Body of pancreas (tissue), 4 donors: ENCODE data around the gene METTL2B. TPM values are rescaled to one million over a fixed set of nuclear protein-coding genes. Genes with fewer than 3 reads are reported as not detected.
A peak's percentile ranks its signal among the peaks of the same experiment; 100 is the strongest.
"Not testable (repeated sequence)": the region's sequence is repeated elsewhere in the genome, so short reads cannot be mapped to it uniquely, and the experiment has no call there.

Source experiments
- ATAC-seq: fragments of 150-250 bp; one replicate; pipeline ENCODE4 v1.9.1; 2016
- DNase-seq, 4 donors: peaks; one replicate each; pipeline ENCODE4 v3.0.0-alpha.2; 2019
- H3K27ac ChIP-seq, 4 donors: fragments of 200-600 bp; sonication (generic); 1 replicate in 3 of 4; 2 replicates in 1 of 4; pipeline versions ENCODE4 v1.5.1 to v1.6.1; 2016 to 2019; ENCODE audit warnings: mild to moderate bottlenecking in 1 of 4, mixed read lengths in 1 of 4, moderate library complexity in 1 of 4
- H3K27me3 ChIP-seq, 2 donors: fragments of 200-600 bp; sonication (generic); one replicate each; pipeline ENCODE4 v1.6.0; 2016; ENCODE audit warnings: mild to moderate bottlenecking in 1 of 2
- H3K36me3 ChIP-seq, 2 donors: fragments of 200-600 bp; sonication (generic); replicated peaks in 1 of 2; 2 replicates each; pipeline ENCODE4 v1.5.1; 2016; ENCODE audit warnings: low read depth in 2 of 2; ENCODE audit not compliant: insufficient read depth in 1 of 2
- H3K4me1 ChIP-seq: fragments of 200-600 bp; sonication (generic); one replicate; pipeline ENCODE4 v1.6.0; 2016
- H3K4me3 ChIP-seq, 2 donors: fragments of 200-600 bp; sonication (generic); 1 replicate in 1 of 2; 2 replicates in 1 of 2; pipeline ENCODE4 v1.5.1; 2016 to 2019
- H3K9me3 ChIP-seq, 3 donors: fragments of 200-600 bp; sonication (generic); 1 replicate in 2 of 3; 2 replicates in 1 of 3; pipeline ENCODE4 v1.5.1; 2016
- POLR2A ChIP-seq, 3 donors: fragments of 450-650 bp; IDR thresholded peaks; one replicate each; pipeline ENCODE4 v1.6.1; 2016; ENCODE audit warnings: antibody characterized with exemption in 3 of 3, mild to moderate bottlenecking in 2 of 3
- WGBS, 2 donors: methylation state at CpG; one replicate each; pipeline ENCODE4 v1.1.5; 2017; 5-methylcytosine and 5-hydroxymethylcytosine counted together
- intact Hi-C: fragments of 100-400 bp; cut with DNase I; formaldehyde crosslinking; loops from one replicate; pipeline ENCODE4 v1.15.1; 2023
- total RNA-seq, 2 donors: library from RNA; depleted of rRNA; stranded (reverse); fragments of >200 nt; gene quantifications; one replicate each; pipeline ENCODE4 v1.1.0, GENCODE V29; 2016
- TF ChIP-seq, protein P1 (sequence below), 7 experiments: fragments of 450-650 bp in 4 of 7; fragments of 200-600 bp in 3 of 7; sonication (generic) in 3 of 7; IDR thresholded peaks; one replicate each; pipeline ENCODE4 v1.5.1; 2016 to 2019; ENCODE audit warnings: antibody characterized with exemption in 7 of 7

METTL2B gene
- total RNA-seq, 2 donors from 2014 or later: 15.3 to 18.1 TPM

DNA sequence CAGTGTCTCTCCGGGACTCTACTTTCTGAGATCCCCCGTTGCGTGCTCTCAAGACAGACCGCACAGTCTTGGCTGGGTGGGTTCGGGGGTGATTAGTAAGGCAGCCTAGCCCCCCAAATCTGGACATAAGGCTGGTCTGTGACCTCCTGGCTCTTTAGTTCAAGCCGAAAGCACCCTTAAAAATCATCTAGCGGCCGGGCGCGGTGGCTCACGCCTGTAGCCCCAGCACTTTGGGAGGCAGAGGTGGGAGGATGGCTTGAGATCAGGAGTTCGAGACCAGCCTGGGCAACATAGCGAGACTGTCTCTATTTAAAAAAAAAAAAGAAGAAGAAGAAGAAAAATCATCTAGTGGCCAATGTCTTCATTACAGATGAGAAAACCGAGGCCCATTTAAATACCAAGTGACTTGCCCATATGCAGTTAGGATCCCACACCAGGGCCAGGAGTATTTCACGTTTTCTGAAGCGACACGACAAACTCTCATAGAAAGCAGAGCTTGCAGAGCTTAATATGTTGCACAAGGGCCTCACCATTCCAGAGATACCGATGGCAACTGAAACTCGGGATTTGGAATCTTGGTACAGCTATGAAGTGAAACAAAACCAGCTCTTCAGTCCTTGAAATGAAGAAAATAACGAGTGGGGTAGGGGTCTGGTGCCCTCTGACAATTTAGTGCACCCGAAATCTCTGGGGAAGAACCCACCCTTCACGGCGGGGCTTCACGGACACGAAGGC is 21.6 kb upstream of the METTL2B start:
- Histone ChIP-seq H3K27me3 (no peaks in the 10 kb centered on the region), H3K27ac (peak overlapping the region; percentile 81 to 94 (median 91)), H3K4me3 (no peak overlapping the region), H3K4me1 (peaks cover 68% of the 10 kb centered on the region), H3K36me3 (no peaks in the 10 kb centered on the region), H3K9me3 (no peaks in the 10 kb centered on the region)
- no peak for ATAC-seq
- no peak for DNase-seq
- 44 to 47% methylated on average over 20 to 25 of the region's 25 CpGs for WGBS, 2 donors
- intact Hi-C loops: no loop called here
- TF ChIP-seq, protein P1, sequence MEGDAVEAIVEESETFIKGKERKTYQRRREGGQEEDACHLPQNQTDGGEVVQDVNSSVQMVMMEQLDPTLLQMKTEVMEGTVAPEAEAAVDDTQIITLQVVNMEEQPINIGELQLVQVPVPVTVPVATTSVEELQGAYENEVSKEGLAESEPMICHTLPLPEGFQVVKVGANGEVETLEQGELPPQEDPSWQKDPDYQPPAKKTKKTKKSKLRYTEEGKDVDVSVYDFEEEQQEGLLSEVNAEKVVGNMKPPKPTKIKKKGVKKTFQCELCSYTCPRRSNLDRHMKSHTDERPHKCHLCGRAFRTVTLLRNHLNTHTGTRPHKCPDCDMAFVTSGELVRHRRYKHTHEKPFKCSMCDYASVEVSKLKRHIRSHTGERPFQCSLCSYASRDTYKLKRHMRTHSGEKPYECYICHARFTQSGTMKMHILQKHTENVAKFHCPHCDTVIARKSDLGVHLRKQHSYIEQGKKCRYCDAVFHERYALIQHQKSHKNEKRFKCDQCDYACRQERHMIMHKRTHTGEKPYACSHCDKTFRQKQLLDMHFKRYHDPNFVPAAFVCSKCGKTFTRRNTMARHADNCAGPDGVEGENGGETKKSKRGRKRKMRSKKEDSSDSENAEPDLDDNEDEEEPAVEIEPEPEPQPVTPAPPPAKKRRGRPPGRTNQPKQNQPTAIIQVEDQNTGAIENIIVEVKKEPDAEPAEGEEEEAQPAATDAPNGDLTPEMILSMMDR (IDR thresholded peaks at IDR 0.05): peak in 1 of 7 experiments; percentile 32
- TF ChIP-seq POLR2A (IDR thresholded peaks at IDR 0.05): no peak

DNA sequence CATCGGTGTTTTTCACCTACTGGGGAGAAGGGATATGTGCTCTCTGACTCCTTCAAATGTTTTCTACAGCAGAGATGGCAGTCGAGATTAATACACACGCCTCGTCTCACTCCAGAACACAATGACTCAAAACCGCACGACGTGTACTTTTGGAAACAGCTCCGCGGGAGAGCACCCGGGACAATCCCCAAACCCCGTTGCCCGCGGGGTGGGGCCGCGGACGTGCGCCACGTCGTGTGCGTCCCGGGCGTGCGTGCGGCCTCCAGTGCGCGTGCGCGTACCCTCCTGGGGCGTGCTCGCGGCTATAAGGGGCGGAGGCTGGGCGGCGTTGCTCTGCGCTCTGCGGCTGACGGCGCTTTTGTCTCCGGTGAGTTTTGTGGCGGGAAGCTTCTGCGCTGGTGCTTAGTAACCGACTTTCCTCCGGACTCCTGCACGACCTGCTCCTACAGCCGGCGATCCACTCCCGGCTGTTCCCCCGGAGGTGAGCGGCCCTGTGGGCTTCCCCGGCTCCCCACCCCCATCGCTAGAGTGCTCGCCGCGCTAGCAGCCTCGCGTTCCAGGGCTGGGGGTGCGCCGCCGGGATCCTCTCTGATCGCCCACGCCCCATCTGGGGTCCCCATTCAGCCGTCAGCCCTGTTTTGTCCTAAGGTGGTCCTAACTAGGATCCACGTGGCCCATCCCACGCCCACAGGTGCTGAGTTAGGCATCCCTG is 20.8 kb upstream of the METTL2B start, which contains the start of gene HILPDA:
HILPDA (plus strand) TSS at position 336 of the 712 bp plus-strand sequence. CDS start 1,391 bp downstream, outside the sequence.
- Histone ChIP-seq H3K27me3 (no peaks in the 10 kb centered on the region), H3K9me3 (no peaks in the 10 kb centered on the region), H3K4me3 (peak within 1 kb of the TSS; percentile 55 to 75), H3K27ac (peak within 1 kb of the TSS; percentile 81 to 94 (median 91)), H3K36me3 (no peaks in the 10 kb centered on the region), H3K4me1 (peaks cover 68% of the 10 kb centered on the region)
- ATAC-seq (peak; percentile 90), DNase-seq (peak; percentile 92 to 95 (median 94))
- TF ChIP-seq POLR2A (IDR thresholded peaks at IDR 0.05): peak; percentile 69 to 87 (median 86)
- TF ChIP-seq, protein P1 (IDR thresholded peaks at IDR 0.05): peak in 3 of 7 experiments; percentile 18 to 32 (median 31)
- intact Hi-C loops: no loop called here
- WGBS, 2 donors: 1 to 3% methylated on average over 4 to 63 of the region's 64 CpGs

DNA sequence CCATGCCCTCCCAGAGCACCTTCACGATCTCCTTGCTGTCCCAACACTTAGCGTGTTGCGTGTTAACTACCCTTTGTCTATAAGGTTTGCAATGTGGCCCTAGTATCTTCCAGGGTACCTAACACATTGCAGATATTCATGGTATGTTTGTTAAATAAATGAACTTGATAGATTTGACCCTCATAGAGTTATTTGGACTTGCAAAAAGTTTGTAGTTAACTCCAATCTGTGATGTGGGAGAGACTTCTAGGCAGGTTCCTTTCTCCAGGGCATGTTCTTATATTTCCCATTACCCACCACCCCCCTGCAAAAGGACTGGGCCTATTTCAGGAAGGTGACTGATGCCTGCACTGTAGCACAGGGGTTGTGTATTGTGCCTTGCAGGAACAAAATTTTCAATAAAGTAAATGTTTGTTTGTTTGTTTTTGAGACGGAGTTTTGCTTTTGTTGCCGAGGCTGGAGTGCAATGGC is 20.3 kb upstream of the METTL2B start:
- Histone ChIP-seq H3K27me3 (no peaks in the 10 kb centered on the region), H3K36me3 (no peaks in the 10 kb centered on the region), H3K9me3 (no peaks in the 10 kb centered on the region), H3K4me1 (peaks cover 68% of the 10 kb centered on the region), H3K4me3 (peak overlapping the region; percentile 55 to 75), H3K27ac (peak overlapping the region; percentile 81 to 94 (median 91))
- DNase-seq (no peak), ATAC-seq (no peak)
- intact Hi-C loops: no loop called here
- 0 to 5% methylated on average over 5 of the region's 5 CpGs for WGBS, 2 donors
- no peak for TF ChIP-seq POLR2A (IDR thresholded peaks at IDR 0.05)
- TF ChIP-seq, protein P1 (IDR thresholded peaks at IDR 0.05): no peak

DNA sequence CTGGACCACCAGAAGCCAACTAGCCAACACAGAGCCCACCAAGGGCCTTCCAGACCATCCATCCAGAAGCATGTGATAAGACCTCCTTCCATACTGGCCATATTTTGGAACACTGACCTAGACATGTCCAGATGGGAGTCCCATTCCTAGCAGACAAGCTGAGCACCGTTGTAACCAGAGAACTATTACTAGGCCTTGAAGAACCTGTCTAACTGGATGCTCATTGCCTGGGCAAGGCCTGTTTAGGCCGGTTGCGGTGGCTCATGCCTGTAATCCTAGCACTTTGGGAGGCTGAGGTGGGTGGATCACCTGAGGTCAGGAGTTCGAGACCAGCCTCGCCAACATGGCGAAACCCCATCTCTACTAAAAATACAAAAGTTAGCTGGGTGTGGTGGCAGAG is 19.2 kb upstream of the METTL2B start:
- H3K36me3 ChIP-seq, ATAC-seq, H3K27me3 ChIP-seq, intact Hi-C loops, DNase-seq, H3K9me3 ChIP-seq, H3K27ac ChIP-seq, H3K4me3 ChIP-seq: not testable (repeated sequence)
- WGBS, 2 donors: 78 to 87% methylated on average over 5 to 6 of the region's 6 CpGs
- H3K4me1 ChIP-seq: peaks cover 67% of the 10 kb centered on the region

DNA sequence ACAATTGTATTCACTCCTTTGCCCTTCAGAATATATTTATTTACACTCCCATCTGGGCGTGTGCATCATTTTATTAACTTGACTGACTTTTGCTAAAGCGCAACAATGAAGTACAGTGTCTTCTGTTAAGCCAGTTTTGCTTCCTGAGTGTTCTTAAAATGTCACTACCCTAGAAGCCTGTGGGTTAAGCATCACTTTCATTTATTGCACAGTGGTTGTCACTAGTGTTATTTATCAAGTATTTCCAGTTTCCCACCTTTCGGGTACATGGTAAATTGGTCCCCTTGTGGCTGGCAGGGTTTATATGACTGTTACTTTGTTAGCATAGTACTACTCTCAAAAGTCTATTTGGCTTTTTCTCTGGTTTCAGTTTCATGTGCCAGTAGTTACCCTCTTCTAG is 17.6 kb upstream of the METTL2B start:
- intact Hi-C loops: no loop called here
- no peak overlapping the region for H3K4me3 ChIP-seq
- TF ChIP-seq, protein P1 (IDR thresholded peaks at IDR 0.05): no peak
- TF ChIP-seq POLR2A (IDR thresholded peaks at IDR 0.05): no peak
- peaks cover 52% of the 10 kb centered on the region for H3K4me1 ChIP-seq
- no peaks in the 10 kb centered on the region for H3K9me3 ChIP-seq
- 47% methylated on average over 3 of the region's 3 CpGs for WGBS, 2 donors
- DNase-seq (no peak), ATAC-seq (no peak)
- no peaks in the 10 kb centered on the region for H3K36me3 ChIP-seq
- no peak overlapping the region for H3K27ac ChIP-seq
- H3K27me3 ChIP-seq: no peaks in the 10 kb centered on the region
